GM12892 (cell line): Measurements from ENCODE around the gene RNASE13.

Source experiments
- POLR2A ChIP-seq: IDR thresholded peaks from 2 replicates; pipeline ENCODE4 v1.6.1; 2011; ENCODE audit warnings: low read depth, low read length, control low read depth
- POLR2AphosphoS5 ChIP-seq: IDR thresholded peaks from 2 replicates; pipeline ENCODE4 v1.6.1; 2011; ENCODE audit warnings: low read depth, low read length, control low read depth

- TF ChIP-seq POLR2AphosphoS5, result no peak
- no peak for TF ChIP-seq POLR2A
These were observed 16.9 kb downstream of the RNASE13 start for GRCh38 chr14:21017528-21018245.
